ENCODE results near the gene SMYD3.

The SMYD3 gene

GRCh38 chr1:246448373-246448772 is 58.7 kb downstream of the SMYD3 start:
- no peak overlapping the region for H3K4me2 ChIP-seq
- H3K4me1 ChIP-seq (ENCODE audit: low read depth, poor library complexity, severe bottlenecking), result peaks cover 4% of the 10 kb centered on the region
- H3K4me3 ChIP-seq (IDR thresholded peaks at IDR 0.05; ENCODE audit: insufficient read depth, low read depth, low read length), result no peak overlapping the region
- H3K36me3 ChIP-seq (ENCODE audit: insufficient read depth), result no peaks in the 10 kb centered on the region
- H4K20me1 ChIP-seq (ENCODE audit: insufficient read depth), result no peaks in the 10 kb centered on the region
- H3K27me3 ChIP-seq (ENCODE audit: insufficient read depth, low read depth), result no peaks in the 10 kb centered on the region
- H3K9ac ChIP-seq, result no peak overlapping the region
- H3K79me2 ChIP-seq (ENCODE audit: insufficient read depth, low read depth), result no peaks in the 10 kb centered on the region
- no peak overlapping the region for H3K27ac ChIP-seq
- H2AFZ ChIP-seq (ENCODE audit: low read depth), result no peak overlapping the region
- TF ChIP-seq, protein P1, sequence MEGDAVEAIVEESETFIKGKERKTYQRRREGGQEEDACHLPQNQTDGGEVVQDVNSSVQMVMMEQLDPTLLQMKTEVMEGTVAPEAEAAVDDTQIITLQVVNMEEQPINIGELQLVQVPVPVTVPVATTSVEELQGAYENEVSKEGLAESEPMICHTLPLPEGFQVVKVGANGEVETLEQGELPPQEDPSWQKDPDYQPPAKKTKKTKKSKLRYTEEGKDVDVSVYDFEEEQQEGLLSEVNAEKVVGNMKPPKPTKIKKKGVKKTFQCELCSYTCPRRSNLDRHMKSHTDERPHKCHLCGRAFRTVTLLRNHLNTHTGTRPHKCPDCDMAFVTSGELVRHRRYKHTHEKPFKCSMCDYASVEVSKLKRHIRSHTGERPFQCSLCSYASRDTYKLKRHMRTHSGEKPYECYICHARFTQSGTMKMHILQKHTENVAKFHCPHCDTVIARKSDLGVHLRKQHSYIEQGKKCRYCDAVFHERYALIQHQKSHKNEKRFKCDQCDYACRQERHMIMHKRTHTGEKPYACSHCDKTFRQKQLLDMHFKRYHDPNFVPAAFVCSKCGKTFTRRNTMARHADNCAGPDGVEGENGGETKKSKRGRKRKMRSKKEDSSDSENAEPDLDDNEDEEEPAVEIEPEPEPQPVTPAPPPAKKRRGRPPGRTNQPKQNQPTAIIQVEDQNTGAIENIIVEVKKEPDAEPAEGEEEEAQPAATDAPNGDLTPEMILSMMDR (conservative IDR thresholded peaks at IDR 0.05; ENCODE audit: low read depth, low read length), result no peak

DNA sequence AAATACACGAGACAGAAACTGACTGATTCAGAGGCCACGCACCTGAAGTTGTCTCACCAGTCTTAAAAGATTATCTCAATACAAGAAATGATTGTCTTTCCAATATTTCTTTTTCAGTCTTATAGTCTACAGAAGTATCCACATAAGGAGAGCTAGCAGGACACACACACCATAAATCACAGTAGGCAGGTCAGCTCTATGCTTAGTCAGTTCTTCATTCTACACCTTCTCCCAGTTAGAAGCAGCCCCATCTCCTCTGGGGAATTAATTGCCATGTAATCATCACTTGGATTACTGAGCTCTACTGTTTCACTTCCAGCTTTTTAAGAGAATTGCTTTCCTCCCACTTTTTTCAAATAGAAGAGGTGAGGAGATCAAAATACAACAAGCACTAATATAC is 59.6 kb downstream of the SMYD3 start:
- Histone ChIP-seq H2AFZ (ENCODE audit: low read depth) (no peak overlapping the region), H3K9ac (no peak overlapping the region), H4K20me1 (ENCODE audit: insufficient read depth) (no peaks in the 10 kb centered on the region), H3K79me2 (ENCODE audit: insufficient read depth, low read depth) (no peaks in the 10 kb centered on the region), H3K27me3 (ENCODE audit: insufficient read depth, low read depth) (no peaks in the 10 kb centered on the region), H3K4me2 (no peak overlapping the region), H3K27ac (no peak overlapping the region), H3K36me3 (ENCODE audit: insufficient read depth) (no peaks in the 10 kb centered on the region), H3K4me3 (IDR thresholded peaks at IDR 0.05; ENCODE audit: insufficient read depth, low read depth, low read length) (no peak overlapping the region), H3K4me1 (ENCODE audit: low read depth, poor library complexity, severe bottlenecking) (peaks cover 4% of the 10 kb centered on the region)
- TF ChIP-seq, protein P1 (conservative IDR thresholded peaks at IDR 0.05; ENCODE audit: low read depth, low read length), result no peak

DNA sequence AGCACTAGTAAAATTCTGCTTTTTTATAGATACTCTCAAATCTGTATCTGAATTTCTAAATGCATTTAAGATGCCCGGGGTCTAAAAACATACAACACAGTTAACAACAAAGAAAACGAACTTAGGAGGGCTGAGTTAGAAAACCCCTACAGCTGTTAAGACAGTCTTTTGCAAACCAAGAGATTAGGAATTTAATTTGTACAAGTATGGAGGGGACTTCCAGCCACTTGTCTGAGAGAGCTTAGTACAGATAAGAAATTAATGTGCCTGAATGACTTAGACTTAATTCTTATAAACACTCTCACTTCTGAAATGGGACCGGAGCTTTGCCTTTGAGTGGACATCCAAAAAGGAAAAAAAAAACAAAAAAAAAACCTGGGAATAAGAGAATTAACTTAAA is 61.6 kb downstream of the SMYD3 start:
- Histone ChIP-seq H3K4me3 (IDR thresholded peaks at IDR 0.05; ENCODE audit: insufficient read depth, low read depth, low read length) (no peak overlapping the region), H3K27ac (no peak overlapping the region), H3K4me2 (no peak overlapping the region), H3K27me3 (ENCODE audit: insufficient read depth, low read depth) (no peaks in the 10 kb centered on the region), H3K79me2 (ENCODE audit: insufficient read depth, low read depth) (no peaks in the 10 kb centered on the region), H3K4me1 (ENCODE audit: low read depth, poor library complexity, severe bottlenecking) (no peaks in the 10 kb centered on the region), H4K20me1 (ENCODE audit: insufficient read depth) (no peaks in the 10 kb centered on the region), H3K36me3 (ENCODE audit: insufficient read depth) (no peaks in the 10 kb centered on the region), H3K9ac (no peak overlapping the region), H2AFZ (ENCODE audit: low read depth) (no peak overlapping the region)
- TF ChIP-seq, protein P1 (conservative IDR thresholded peaks at IDR 0.05; ENCODE audit: low read depth, low read length), result no peak

- Histone ChIP-seq H3K79me2 (ENCODE audit: insufficient read depth, low read depth) (no peaks in the 10 kb centered on the region), H3K27me3 (ENCODE audit: insufficient read depth, low read depth) (no peaks in the 10 kb centered on the region), H3K36me3 (ENCODE audit: insufficient read depth) (no peaks in the 10 kb centered on the region), H3K4me1 (ENCODE audit: low read depth, poor library complexity, severe bottlenecking) (no peaks in the 10 kb centered on the region), H3K4me3 (IDR thresholded peaks at IDR 0.05; ENCODE audit: insufficient read depth, low read depth, low read length) (no peak overlapping the region), H3K27ac (no peak overlapping the region), H2AFZ (ENCODE audit: low read depth) (no peak overlapping the region), H4K20me1 (ENCODE audit: insufficient read depth) (no peaks in the 10 kb centered on the region), H3K4me2 (no peak overlapping the region), H3K9ac (no peak overlapping the region)
- TF ChIP-seq, protein P1 (conservative IDR thresholded peaks at IDR 0.05; ENCODE audit: low read depth, low read length), result no peak
These were observed 62.5 kb downstream of the SMYD3 start for GRCh38 chr1:246444617-246445016.
